Liver (tissue), 3 donors: Measurements from ENCODE around the gene MBLAC1.

Experiments used
- CTCF ChIP-seq: fragments of 150-350 bp; IDR thresholded peaks from 2 replicates; pipeline ENCODE4 v1.5.1; 2017; ENCODE audit warnings: improper control_type of control experiment, low read depth, low read length; ENCODE audit not compliant: missing input control
- FOXA1 ChIP-seq: IDR thresholded peaks from 2 replicates; pipeline ENCODE4 v1.6.1; 2016; ENCODE audit warnings: antibody characterized with exemption
- HNF4G ChIP-seq: IDR thresholded peaks from 2 replicates; pipeline ENCODE4 v1.6.1; 2016; ENCODE audit warnings: antibody characterized with exemption
- SP1 ChIP-seq: IDR thresholded peaks from 2 replicates; pipeline ENCODE4 v1.6.1; 2018; ENCODE audit warnings: antibody characterized with exemption, mild to moderate bottlenecking
- TAF1 ChIP-seq: conservative IDR thresholded peaks from 2 replicates; pipeline ENCODE4 v1.6.1; 2016; ENCODE audit warnings: antibody characterized with exemption, mild to moderate bottlenecking
- donor health status: healthy.
- donor health status: healthy.

GRCh38 chr7:100132697-100133151 is 6.0 kb downstream of the MBLAC1 start:
- TF ChIP-seq SP1 = no peak
- TF ChIP-seq CTCF = peak; percentile 90
- TF ChIP-seq TAF1 = no peak
- no peak for TF ChIP-seq HNF4G
- TF ChIP-seq FOXA1 = no peak
